ENCODE results near the gene RIBC2.
"Not testable (repeated sequence)": the region's sequence is repeated elsewhere in the genome, so short reads cannot be mapped to it uniquely, and the experiment has no call there.

RIBC2 gene

GRCh38 chr22:45449442-45449841 is 35.9 kb downstream of the RIBC2 start:
- not testable (repeated sequence) for DNase-seq (ENCODE audit: low read depth)

- no peak for DNase-seq (ENCODE audit: low read depth)
These were observed 36.8 kb downstream of the RIBC2 start for GRCh38 chr22:45450101-45450785.

DNA sequence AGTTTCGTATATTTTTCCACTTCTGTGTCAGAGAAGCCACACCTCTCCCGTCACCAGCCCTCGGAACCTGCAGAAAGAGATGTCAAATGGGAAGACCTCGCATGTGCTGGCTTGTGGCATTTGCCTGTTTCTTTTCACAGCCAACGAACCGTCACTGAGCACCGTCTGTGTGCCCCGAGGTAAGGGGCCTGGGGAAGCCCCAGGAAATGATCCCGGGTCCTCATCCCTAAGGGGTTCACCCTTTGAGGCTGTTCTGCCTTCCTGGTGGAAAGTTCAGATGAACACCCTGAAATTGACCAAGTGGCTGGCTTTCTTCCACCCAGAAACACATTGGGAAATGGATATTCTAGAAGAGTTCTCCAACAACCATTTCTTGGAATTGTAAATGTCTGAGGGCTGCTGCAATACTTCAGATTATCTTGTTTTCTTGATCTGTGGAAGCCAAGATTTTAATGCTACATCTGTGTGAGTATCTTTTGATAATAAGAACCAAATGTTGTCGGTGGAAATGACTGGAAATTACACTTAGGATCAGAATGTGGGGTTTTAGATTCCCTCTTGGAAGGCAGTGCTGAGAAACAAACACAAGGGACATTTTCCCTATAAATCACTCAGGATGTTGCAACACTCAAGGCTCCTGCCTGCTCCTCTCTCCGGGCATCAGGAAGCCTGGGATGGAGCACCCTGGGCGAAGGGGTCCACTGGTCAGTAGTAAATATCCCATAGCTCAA is 37.6 kb downstream of the RIBC2 start:
- no peak for DNase-seq (ENCODE audit: low read depth)

DNA sequence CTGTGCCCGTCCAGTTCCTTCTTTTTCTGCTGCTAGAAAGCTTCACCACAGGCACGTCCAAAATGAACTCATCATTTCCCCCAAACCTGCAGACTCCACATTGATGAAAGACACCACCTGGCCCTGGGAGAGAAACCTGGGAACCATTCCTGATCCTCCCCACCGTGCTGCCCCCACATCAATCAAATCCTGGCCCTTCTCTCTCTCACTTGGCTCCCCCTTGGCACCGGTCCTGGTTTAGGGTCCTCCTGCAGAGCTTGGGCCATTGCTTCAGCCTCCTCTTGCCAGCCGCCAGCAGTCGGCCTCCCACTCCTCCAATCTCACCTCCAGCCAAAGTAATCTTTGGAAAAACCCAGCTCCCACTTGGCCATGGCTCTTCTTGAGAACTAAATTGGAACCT is 38.5 kb downstream of the RIBC2 start:
- no peak for DNase-seq (ENCODE audit: low read depth)

DNA sequence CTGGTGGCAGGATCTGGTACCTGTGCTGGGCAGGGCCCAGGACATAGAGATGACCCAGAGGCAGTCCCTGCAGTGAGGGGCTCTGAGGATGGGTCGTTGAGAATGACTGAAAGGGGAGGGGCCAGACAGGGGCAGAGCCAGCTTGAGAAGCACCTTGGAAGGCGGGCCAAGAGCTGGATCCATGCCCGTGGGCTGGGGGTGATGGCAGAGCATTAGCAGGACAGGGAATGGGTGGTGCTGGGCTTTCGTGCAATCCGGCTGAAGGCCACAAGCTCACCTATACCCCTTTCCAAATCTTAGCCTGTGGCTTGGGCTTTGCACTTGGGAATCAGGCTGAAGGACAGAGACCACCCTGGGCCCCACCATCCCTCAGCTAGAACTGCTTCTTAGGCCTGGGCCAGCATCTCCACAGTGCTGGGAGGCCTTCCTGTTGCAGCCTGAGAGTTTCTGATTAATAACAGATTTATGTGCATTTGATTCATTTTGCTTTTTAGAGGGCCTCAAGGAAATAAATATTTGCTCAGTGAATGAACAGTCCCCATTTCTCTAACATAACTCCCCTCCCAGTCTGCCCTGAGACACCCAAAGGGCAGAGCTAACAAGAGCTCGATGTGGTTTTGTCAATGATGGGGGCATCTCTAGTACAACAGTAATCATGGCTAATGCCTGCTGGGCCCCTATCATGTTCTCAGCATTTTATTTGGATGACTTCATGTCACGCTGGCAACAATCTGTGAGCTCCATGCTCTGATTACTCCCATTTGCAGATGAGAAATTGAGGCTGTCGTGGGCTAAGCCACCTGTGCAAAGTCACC is 39.3 kb downstream of the RIBC2 start:
- no peak for DNase-seq (ENCODE audit: low read depth)

- no peak for DNase-seq (ENCODE audit: low read depth)
These were observed 40.3 kb downstream of the RIBC2 start for GRCh38 chr22:45453764-45454163.

GRCh38 chr22:45454275-45454674 is 40.8 kb downstream of the RIBC2 start:
- no peak for DNase-seq (ENCODE audit: low read depth)

- DNase-seq (ENCODE audit: low read depth) = no peak
These were observed 41.7 kb downstream of the RIBC2 start for GRCh38 chr22:45455212-45455611.

DNA sequence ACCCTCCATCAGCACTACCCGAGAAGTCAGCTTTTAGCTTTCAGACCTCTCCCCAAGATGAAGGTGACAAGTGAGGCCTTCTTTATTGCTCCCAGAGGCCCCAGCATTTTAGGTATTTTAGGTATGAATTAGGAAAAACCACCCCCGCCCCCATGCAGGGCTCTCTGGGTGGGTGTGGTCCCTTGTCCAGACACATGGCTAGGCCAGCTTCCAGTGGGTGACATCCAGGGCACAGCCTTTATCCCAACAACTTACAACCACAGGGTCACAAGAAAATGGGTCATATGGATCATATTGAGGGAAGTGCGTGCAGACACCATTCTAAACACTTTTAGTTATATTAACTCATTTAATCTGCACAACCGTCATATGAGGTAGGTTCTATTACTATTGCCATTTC is 42.1 kb downstream of the RIBC2 start:
- DNase-seq (ENCODE audit: low read depth) = no peak

- DNase-seq (ENCODE audit: low read depth) = no peak
These were observed 43.3 kb downstream of the RIBC2 start for GRCh38 chr22:45456811-45457210.

GRCh38 chr22:45458532-45458931 is 45.0 kb downstream of the RIBC2 start:
- DNase-seq (ENCODE audit: low read depth) = no peak

GRCh38 chr22:45459235-45459634 is 45.7 kb downstream of the RIBC2 start:
- no peak for DNase-seq (ENCODE audit: low read depth)

- DNase-seq (ENCODE audit: low read depth) = no peak
These were observed 47.0 kb downstream of the RIBC2 start for GRCh38 chr22:45460288-45461109.

DNA sequence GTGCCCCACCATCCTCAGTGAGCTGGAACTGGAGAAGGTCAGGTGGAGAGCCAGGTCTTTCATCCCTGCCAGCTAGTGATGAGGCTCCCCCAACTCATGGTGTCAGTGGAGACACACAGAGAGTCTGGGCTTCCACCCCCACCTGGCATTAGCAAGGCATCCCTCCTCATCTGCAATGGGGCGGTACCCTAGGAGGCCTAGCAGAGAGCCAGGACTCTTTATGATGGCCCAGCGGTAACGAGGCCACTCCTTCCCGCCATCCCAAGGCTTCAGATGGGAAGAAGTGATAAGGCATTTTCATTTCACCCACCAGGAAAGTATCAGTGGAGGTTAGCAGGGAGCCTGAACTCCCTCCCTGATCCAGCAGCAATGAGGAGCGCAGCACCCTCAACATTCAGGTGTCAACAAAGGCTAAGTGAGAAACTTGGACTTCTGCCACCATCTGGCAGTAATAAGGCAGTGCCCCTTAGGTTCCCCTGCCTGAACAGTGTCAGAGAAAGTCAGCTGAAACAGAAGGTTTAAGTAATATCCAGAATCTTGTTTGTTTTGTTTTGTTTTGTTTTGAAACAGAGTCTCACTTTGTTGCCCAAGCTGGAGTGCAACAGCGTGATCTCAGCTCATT is 48.7 kb downstream of the RIBC2 start:
- DNase-seq (ENCODE audit: low read depth) = no peak

DNA sequence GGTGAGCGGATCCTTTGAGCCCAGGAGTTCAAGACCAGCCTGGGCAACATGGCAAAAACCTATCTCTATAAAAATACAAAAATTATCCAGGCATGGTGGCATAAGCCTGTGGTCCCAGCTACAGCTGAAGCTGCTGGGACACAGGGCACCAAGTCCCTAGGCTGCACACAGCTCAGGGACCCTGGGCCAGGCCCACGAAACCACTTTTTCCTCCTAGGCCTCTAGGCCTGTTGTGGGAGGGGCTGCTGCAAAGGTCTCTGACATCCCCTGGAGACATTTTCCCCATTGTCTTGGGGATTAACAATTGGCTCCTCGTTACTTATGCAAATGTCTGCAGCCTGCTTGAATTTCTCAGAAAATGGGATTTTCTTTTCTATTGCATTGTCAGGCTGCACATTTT is 50.2 kb downstream of the RIBC2 start:
- not testable (repeated sequence) for DNase-seq (ENCODE audit: low read depth)

- DNase-seq (ENCODE audit: low read depth) = no peak
These were observed 52.1 kb downstream of the RIBC2 start for GRCh38 chr22:45465633-45466032.

GRCh38 chr22:45468872-45469271 is 55.4 kb downstream of the RIBC2 start:
- no peak for DNase-seq (ENCODE audit: low read depth)

- no peak for DNase-seq (ENCODE audit: low read depth)
These were observed 56.0 kb downstream of the RIBC2 start for GRCh38 chr22:45469281-45470073.

DNA sequence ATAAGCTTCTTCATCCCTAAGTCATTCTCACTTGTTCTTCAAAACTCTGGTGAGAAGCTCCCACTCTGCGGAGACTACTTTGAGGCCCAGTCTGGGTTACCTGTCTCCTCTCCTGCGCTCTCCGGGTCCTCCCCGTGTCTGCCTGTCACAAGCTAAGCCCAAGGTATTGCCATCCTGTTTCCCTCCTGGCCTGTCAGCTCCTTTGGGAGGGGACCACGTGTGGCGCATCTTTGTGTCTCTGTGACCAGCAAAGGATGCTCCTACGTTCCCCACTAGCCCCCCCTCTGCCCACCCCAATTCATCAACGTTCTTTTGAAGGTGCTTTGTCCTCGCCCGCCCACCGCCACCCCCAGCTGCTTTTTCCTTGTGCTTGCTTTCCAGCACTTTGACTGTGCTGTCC is 57.4 kb downstream of the RIBC2 start:
- no peak for DNase-seq (ENCODE audit: low read depth)

- DNase-seq (ENCODE audit: low read depth) = no peak
These were observed 58.9 kb downstream of the RIBC2 start for GRCh38 chr22:45472426-45472825.

Data from stimulated activated CD8-positive, alpha-beta memory T cell treated with anti-CD3 and anti-CD28 coated beads, Interleukin-4, amount 100 ng/mL, for 24 hours (primary cell).